ENCODE measurements around the gene MX1.

Gene MX1

GRCh38 chr21:41387824-41388223 is 38.2 kb upstream of the MX1 start:
- peaks cover 0 to 18% (median 3%) of the 10 kb centered on the region in 4 experiments for H3K36me3 ChIP-seq (ENCODE audit: control insufficient read depth in 4 of 4, insufficient read depth in 4 of 4, low read length in 3 of 4)
- ChIA-PET POLR2A (no interaction called here), CTCF (no interaction called here)
- no peak for DNase-seq
- no peaks in the 10 kb centered on the region for H3K4me1 ChIP-seq (ENCODE audit: control extremely low read depth in 1 of 4, control insufficient read depth in 4 of 4, insufficient read depth in 4 of 4, low read length in 3 of 4)
- no peaks in the 10 kb centered on the region for H3K9me3 ChIP-seq (ENCODE audit: control extremely low read depth in 1 of 5, control insufficient read depth in 4 of 5, insufficient read depth in 2 of 5, low read depth in 1 of 5, low read length in 4 of 5)
- no peak overlapping the region for H3K27ac ChIP-seq (ENCODE audit: insufficient read depth in 1 of 2, low read depth in 1 of 2, low read length in 2 of 2, poor library complexity in 1 of 2, severe bottlenecking in 2 of 2)
- no peaks in the 10 kb centered on the region for H3K27me3 ChIP-seq (replicated peaks in 2 of 5; ENCODE audit: control insufficient read depth in 4 of 5, insufficient read depth in 5 of 5, low read length in 4 of 5)
- WGBS (ENCODE audit: insufficient coverage), result over 99% methylated on average over 7 of the region's 8 CpGs
- H3K4me3 ChIP-seq (ENCODE audit: control insufficient read depth in 1 of 7, extremely low read depth in 1 of 7, insufficient read depth in 4 of 7, low read depth in 2 of 7, low read length in 6 of 7), result no peak overlapping the region

- Histone ChIP-seq H3K27ac (ENCODE audit: insufficient read depth in 1 of 2, low read depth in 1 of 2, low read length in 2 of 2, poor library complexity in 1 of 2, severe bottlenecking in 2 of 2) (no peak overlapping the region), H3K4me1 (ENCODE audit: control extremely low read depth in 1 of 4, control insufficient read depth in 4 of 4, insufficient read depth in 4 of 4, low read length in 3 of 4) (no peaks in the 10 kb centered on the region), H3K36me3 (ENCODE audit: control insufficient read depth in 4 of 4, insufficient read depth in 4 of 4, low read length in 3 of 4) (peaks cover 0 to 16% (median 2%) of the 10 kb centered on the region in 4 experiments), H3K27me3 (replicated peaks in 2 of 5; ENCODE audit: control insufficient read depth in 4 of 5, insufficient read depth in 5 of 5, low read length in 4 of 5) (no peaks in the 10 kb centered on the region), H3K9me3 (ENCODE audit: control extremely low read depth in 1 of 5, control insufficient read depth in 4 of 5, insufficient read depth in 2 of 5, low read depth in 1 of 5, low read length in 4 of 5) (no peaks in the 10 kb centered on the region), H3K4me3 (ENCODE audit: control insufficient read depth in 1 of 7, extremely low read depth in 1 of 7, insufficient read depth in 4 of 7, low read depth in 2 of 7, low read length in 6 of 7) (no peak overlapping the region)
- 98% methylated on average over 14 of the region's 14 CpGs for WGBS (ENCODE audit: insufficient coverage)
- no peak for DNase-seq
- CTCF ChIA-PET, result no interaction called here
- POLR2A ChIA-PET, result no interaction called here
Measured at GRCh38 chr21:41388259-41388658, 37.8 kb upstream of the MX1 start.

GRCh38 chr21:41390043-41390639 is 35.9 kb upstream of the MX1 start:
- no peak overlapping the region for H3K4me3 ChIP-seq (ENCODE audit: control insufficient read depth in 1 of 7, extremely low read depth in 1 of 7, insufficient read depth in 4 of 7, low read depth in 2 of 7, low read length in 6 of 7)
- H3K4me1 ChIP-seq (ENCODE audit: control extremely low read depth in 1 of 4, control insufficient read depth in 4 of 4, insufficient read depth in 4 of 4, low read length in 3 of 4), result no peaks in the 10 kb centered on the region
- H3K36me3 ChIP-seq (ENCODE audit: control insufficient read depth in 4 of 4, insufficient read depth in 4 of 4, low read length in 3 of 4), result peaks cover 0 to 16% (median 2%) of the 10 kb centered on the region in 4 experiments
- ChIA-PET CTCF (no interaction called here), POLR2A (no interaction called here)
- H3K27ac ChIP-seq (ENCODE audit: insufficient read depth in 1 of 2, low read depth in 1 of 2, low read length in 2 of 2, poor library complexity in 1 of 2, severe bottlenecking in 2 of 2), result no peak overlapping the region
- no peaks in the 10 kb centered on the region for H3K27me3 ChIP-seq (replicated peaks in 2 of 5; ENCODE audit: control insufficient read depth in 4 of 5, insufficient read depth in 5 of 5, low read length in 4 of 5)
- WGBS (ENCODE audit: insufficient coverage), result 97% methylated on average over 17 of the region's 17 CpGs
- no peak for DNase-seq
- no peaks in the 10 kb centered on the region for H3K9me3 ChIP-seq (ENCODE audit: control extremely low read depth in 1 of 5, control insufficient read depth in 4 of 5, insufficient read depth in 2 of 5, low read depth in 1 of 5, low read length in 4 of 5)

GRCh38 chr21:41393876-41394465 is 32.1 kb upstream of the MX1 start:
- Histone ChIP-seq H3K27ac (ENCODE audit: insufficient read depth in 1 of 2, low read depth in 1 of 2, low read length in 2 of 2, poor library complexity in 1 of 2, severe bottlenecking in 2 of 2) (no peak overlapping the region), H3K4me1 (ENCODE audit: control extremely low read depth in 1 of 4, control insufficient read depth in 4 of 4, insufficient read depth in 4 of 4, low read length in 3 of 4) (peaks cover 13 to 21% (median 16%) of the 10 kb centered on the region in 4 experiments), H3K27me3 (replicated peaks in 2 of 5; ENCODE audit: control insufficient read depth in 4 of 5, insufficient read depth in 5 of 5, low read length in 4 of 5) (no peaks in the 10 kb centered on the region), H3K36me3 (ENCODE audit: control insufficient read depth in 4 of 4, insufficient read depth in 4 of 4, low read length in 3 of 4) (peaks cover 0 to 9% (median under 1%) of the 10 kb centered on the region in 4 experiments), H3K4me3 (ENCODE audit: control insufficient read depth in 1 of 7, extremely low read depth in 1 of 7, insufficient read depth in 4 of 7, low read depth in 2 of 7, low read length in 6 of 7) (no peak overlapping the region), H3K9me3 (ENCODE audit: control extremely low read depth in 1 of 5, control insufficient read depth in 4 of 5, insufficient read depth in 2 of 5, low read depth in 1 of 5, low read length in 4 of 5) (no peaks in the 10 kb centered on the region)
- WGBS (ENCODE audit: insufficient coverage), result 97% methylated on average over 8 of the region's 8 CpGs
- ChIA-PET POLR2A (no interaction called here), CTCF (no interaction called here)
- no peak for DNase-seq

- no peaks in the 10 kb centered on the region for H3K9me3 ChIP-seq (ENCODE audit: control extremely low read depth in 1 of 5, control insufficient read depth in 4 of 5, insufficient read depth in 2 of 5, low read depth in 1 of 5, low read length in 4 of 5)
- peaks cover 13 to 21% (median 16%) of the 10 kb centered on the region in 4 experiments for H3K4me1 ChIP-seq (ENCODE audit: control extremely low read depth in 1 of 4, control insufficient read depth in 4 of 4, insufficient read depth in 4 of 4, low read length in 3 of 4)
- peak; percentile 22 to 71 (median 55) for DNase-seq
- H3K36me3 ChIP-seq (ENCODE audit: control insufficient read depth in 4 of 4, insufficient read depth in 4 of 4, low read length in 3 of 4), result peaks cover 0 to 17% (median 0%) of the 10 kb centered on the region in 4 experiments
- 22% methylated on average over 7 of the region's 7 CpGs for WGBS (ENCODE audit: insufficient coverage)
- ChIA-PET POLR2A (no interaction called here), CTCF (interaction anchor here (1.3 kb wide), 1 partner anchor 27 kb away, joined by 4 read pairs; no protein-coding TSS in a partner anchor)
- no peak overlapping the region for H3K27ac ChIP-seq (ENCODE audit: insufficient read depth in 1 of 2, low read depth in 1 of 2, low read length in 2 of 2, poor library complexity in 1 of 2, severe bottlenecking in 2 of 2)
- peak overlapping the region in 3 of 7 experiments; percentile 4 to 32 (median 14) for H3K4me3 ChIP-seq (ENCODE audit: control insufficient read depth in 1 of 7, extremely low read depth in 1 of 7, insufficient read depth in 4 of 7, low read depth in 2 of 7, low read length in 6 of 7)
- H3K27me3 ChIP-seq (replicated peaks in 2 of 5; ENCODE audit: control insufficient read depth in 4 of 5, insufficient read depth in 5 of 5, low read length in 4 of 5), result no peaks in the 10 kb centered on the region
Measured at GRCh38 chr21:41396558-41397075, 29.4 kb upstream of the MX1 start.

GRCh38 chr21:41397471-41397891 is 28.6 kb upstream of the MX1 start:
- Histone ChIP-seq H3K27ac (ENCODE audit: insufficient read depth in 1 of 2, low read depth in 1 of 2, low read length in 2 of 2, poor library complexity in 1 of 2, severe bottlenecking in 2 of 2) (no peak overlapping the region), H3K9me3 (ENCODE audit: control extremely low read depth in 1 of 5, control insufficient read depth in 4 of 5, insufficient read depth in 2 of 5, low read depth in 1 of 5, low read length in 4 of 5) (no peaks in the 10 kb centered on the region), H3K4me1 (ENCODE audit: control extremely low read depth in 1 of 4, control insufficient read depth in 4 of 4, insufficient read depth in 4 of 4, low read length in 3 of 4) (peaks cover 13 to 21% (median 16%) of the 10 kb centered on the region in 4 experiments), H3K4me3 (ENCODE audit: control insufficient read depth in 1 of 7, extremely low read depth in 1 of 7, insufficient read depth in 4 of 7, low read depth in 2 of 7, low read length in 6 of 7) (peak overlapping the region in 1 of 7 experiments; percentile 6), H3K27me3 (replicated peaks in 2 of 5; ENCODE audit: control insufficient read depth in 4 of 5, insufficient read depth in 5 of 5, low read length in 4 of 5) (no peaks in the 10 kb centered on the region), H3K36me3 (ENCODE audit: control insufficient read depth in 4 of 4, insufficient read depth in 4 of 4, low read length in 3 of 4) (peaks cover 0 to 23% (median 2%) of the 10 kb centered on the region in 4 experiments)
- WGBS (ENCODE audit: insufficient coverage), result 100% methylated on average over 4 of the region's 7 CpGs
- DNase-seq, result no peak
- ChIA-PET POLR2A (no interaction called here), CTCF (interaction anchor here (1.3 kb wide), 1 partner anchor 28 kb away, joined by 4 read pairs; no protein-coding TSS in a partner anchor)

- Histone ChIP-seq H3K27ac (ENCODE audit: insufficient read depth in 1 of 2, low read depth in 1 of 2, low read length in 2 of 2, poor library complexity in 1 of 2, severe bottlenecking in 2 of 2) (no peak overlapping the region), H3K27me3 (replicated peaks in 2 of 5; ENCODE audit: control insufficient read depth in 4 of 5, insufficient read depth in 5 of 5, low read length in 4 of 5) (no peaks in the 10 kb centered on the region), H3K36me3 (ENCODE audit: control insufficient read depth in 4 of 4, insufficient read depth in 4 of 4, low read length in 3 of 4) (peaks cover 0 to 27% (median 2%) of the 10 kb centered on the region in 4 experiments), H3K4me3 (ENCODE audit: control insufficient read depth in 1 of 7, extremely low read depth in 1 of 7, insufficient read depth in 4 of 7, low read depth in 2 of 7, low read length in 6 of 7) (no peak overlapping the region), H3K4me1 (ENCODE audit: control extremely low read depth in 1 of 4, control insufficient read depth in 4 of 4, insufficient read depth in 4 of 4, low read length in 3 of 4) (peaks cover 13 to 21% (median 16%) of the 10 kb centered on the region in 4 experiments), H3K9me3 (ENCODE audit: control extremely low read depth in 1 of 5, control insufficient read depth in 4 of 5, insufficient read depth in 2 of 5, low read depth in 1 of 5, low read length in 4 of 5) (no peaks in the 10 kb centered on the region)
- ChIA-PET CTCF (no interaction called here), POLR2A (no interaction called here)
- WGBS (ENCODE audit: insufficient coverage), result 100% methylated on average over 3 of the region's 4 CpGs
- no peak for DNase-seq
Measured at GRCh38 chr21:41398251-41398650, 27.8 kb upstream of the MX1 start.
